GM19468 (cell line): ENCODE measurements around the gene ANKRD55.
"Not testable (repeated sequence)": the region's sequence is repeated elsewhere in the genome, so short reads cannot be mapped to it uniquely, and the experiment has no call there.

Experiments
- ATAC-seq: cut with Tn5 transposase; IDR thresholded peaks from one replicate; pipeline ENCODE4 v1.9.1; 2021; ENCODE audit warnings: mild to moderate bottlenecking, moderate library complexity, moderate number of reproducible peaks; ENCODE audit not compliant: unreplicated experiment; ENCODE audit errors: extremely low read depth

The ANKRD55 gene

DNA sequence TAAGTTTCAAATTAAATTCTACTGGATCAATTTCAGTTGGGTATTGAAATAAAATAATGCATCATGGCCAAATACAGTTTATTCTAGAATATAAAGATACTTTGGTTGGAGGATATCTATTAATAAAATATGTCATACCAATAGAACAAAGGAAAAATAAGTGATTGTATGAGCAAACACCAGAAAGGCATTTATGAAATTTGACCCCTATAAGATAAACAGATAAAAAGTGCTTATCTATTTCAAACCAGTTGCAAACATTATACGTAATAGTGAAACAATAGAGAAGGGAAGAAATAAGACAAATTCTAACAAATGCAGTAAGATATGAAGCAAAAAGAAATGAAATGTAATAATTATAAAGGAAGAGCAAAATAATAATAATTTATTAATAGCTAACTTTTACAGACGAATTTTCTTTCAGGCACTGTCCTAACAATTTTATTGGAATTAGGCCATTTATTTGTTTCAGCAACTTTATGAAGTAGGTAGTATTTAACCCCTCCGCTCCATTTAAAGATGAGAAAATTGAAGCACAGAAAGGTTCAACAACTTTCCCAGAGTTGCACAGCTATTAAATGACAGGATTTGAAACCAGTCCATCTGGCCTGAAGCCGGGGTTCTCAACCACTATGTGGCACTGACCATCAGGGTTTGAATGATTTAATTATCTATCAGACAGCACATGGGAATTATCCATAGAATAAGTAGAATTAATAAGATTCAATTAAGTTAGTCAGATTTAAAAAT lies 20.8 kb downstream of the ANKRD55 start:
- no peak for ATAC-seq

DNA sequence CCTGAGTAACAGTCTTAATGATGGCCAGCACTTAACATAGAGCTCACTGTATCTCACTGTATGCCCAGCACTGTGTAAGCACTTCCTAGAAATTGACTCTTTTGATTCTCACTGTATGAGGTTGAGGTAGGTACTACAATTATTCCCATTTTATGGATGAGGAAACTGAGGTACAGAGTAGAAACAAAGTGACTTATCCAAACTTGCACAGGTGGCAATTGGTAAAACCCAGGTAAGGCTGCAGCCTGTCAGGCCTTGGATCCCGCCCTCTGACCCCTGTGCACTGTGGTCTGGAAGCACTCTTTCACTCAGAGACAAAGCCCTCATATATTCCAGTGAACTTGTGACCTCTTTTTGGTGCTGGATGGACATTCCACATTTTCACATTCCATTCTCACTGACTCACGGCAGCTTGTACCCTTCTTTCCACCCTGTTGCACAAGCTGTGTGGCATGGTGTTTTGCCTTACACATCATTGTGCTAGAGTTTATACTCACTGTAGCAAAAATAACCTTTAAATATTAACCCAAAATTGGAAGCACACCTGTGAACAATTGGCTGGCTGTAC lies 21.7 kb downstream of the ANKRD55 start:
- ATAC-seq, result no peak

DNA sequence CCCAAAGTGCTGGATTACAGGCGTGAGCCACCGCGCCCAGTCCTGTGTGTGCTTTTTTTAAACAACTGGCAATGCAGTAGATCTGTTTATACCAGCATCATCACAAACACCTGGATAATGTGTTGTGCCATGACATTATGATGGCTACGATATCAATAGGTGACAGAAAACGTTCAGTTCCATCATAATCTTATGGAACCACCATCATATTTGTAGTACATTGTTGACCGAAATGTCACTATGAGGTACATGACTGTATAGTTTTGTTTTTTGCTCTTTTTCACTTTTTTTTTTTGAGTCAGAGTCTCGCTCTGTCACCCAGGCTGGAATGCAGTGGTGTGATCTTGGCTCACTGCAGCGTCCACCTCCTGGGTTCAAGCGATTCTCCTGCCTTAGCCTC lies 24.4 kb downstream of the ANKRD55 start:
- ATAC-seq, result no peak

DNA sequence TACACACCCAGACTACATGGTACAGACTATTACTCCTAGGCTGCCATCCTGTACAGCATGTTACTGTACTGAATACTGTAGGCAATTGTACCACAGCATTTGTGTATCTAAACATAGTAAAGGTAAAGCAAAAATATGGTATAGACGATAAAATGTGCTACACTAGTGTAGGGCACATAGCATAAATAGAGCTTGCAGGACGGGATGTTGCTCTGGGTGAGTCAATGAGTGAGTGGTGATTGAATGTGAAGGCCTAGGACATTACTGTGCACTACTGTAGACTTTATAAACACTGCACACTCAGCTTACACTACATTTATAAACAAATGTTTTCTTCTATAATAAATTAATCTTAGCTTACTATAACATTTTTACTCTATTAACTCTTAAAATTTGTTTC lies 25.6 kb downstream of the ANKRD55 start:
- ATAC-seq, result no peak

DNA sequence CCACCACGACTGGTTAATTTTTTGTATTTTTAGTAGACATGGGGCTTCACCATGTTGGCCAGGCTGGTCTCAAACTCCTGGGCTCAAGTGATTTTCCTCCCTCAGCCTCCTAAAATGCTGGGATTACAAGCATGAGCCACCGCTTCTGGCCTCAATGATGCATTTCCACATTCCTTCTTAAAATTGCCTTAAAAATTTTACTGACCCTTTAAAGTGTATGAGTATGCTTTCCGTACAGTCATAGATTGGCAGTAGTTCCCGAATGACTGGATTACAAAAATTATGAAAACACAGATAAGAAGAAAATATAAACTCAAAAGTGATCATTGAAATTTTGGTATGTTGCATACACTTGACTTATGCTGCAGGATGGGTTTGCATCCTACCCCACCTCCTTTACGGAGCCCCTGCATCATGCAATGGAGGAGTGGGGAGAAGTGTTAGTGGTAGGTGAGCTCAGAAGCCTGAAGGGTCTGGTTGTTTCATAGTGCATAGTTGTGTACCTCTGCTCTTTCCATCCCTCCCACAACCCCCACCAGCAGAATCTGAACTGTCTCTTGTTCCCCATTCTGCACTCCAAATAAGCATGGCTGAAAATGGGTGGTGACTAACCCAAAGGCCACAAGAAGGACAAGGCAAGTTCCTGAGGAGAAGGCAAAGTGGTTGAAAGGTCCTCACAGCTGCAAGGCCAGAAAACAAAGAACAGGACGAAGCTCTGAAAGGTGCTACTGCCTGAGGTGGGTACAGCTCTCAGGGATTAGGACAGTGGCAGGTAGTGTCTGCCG lies 26.8 kb downstream of the ANKRD55 start:
- no peak for ATAC-seq

DNA sequence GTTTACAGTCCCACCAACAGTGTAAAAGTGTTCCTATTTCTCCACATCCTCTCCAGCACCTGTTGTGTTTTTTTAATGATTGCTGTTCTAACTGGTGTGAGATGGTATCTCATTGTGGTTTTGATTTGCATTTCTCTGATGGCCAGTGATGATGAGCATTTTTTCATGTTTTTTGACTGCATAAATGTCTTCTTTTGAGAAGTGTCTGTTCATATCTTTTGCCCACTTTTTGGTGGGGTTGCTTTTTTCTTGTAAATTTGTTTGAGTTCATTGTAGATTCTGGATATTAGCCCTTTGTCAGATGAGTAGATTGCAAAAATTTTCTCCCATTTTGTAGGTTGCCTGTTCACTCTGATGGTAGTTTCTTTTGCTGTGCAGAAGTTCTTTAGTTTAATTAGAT lies 29.2 kb downstream of the ANKRD55 start:
- ATAC-seq, result not testable (repeated sequence)

DNA sequence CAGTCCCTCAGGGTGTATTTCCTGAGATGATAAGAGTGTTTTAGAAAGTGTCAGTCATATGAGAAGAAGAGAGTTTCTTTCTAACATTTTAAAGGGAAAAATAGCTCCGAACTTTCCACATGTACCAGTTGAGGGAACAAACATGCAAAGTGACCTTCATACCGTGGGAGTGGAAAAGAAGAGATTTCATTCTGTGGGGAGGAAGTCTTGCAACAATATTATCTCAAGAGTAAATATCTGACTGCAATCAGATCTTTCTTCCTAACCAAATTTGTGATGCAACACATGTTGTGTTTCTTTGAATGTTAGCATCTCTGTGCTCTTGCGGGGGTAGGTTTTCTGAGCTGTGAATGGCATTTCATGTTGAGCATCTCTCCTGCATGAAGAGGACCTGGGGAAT lies 30.6 kb downstream of the ANKRD55 start:
- no peak for ATAC-seq

DNA sequence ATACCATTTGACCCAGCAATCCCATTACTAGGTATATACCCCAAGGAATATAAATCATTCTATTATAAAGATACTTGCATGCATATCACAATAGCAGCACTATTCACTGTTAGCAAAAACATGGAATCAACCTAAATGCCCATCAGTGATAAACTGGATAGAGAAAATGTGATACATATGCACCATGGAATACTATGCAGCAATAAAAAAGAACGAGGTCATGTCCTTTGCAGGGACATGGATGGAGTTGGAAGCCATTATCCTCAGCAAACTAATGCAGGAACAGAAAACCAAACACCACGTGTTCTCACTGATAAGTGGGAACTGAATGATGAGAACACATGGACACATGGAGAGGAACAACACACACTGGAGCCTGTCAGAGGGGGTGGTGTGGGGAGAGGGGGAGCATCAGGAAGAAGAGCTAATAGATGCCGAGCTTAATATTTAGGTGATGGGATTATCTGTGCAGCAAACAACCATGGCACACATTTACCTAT lies 31.3 kb downstream of the ANKRD55 start:
- ATAC-seq, result not testable (repeated sequence)

DNA sequence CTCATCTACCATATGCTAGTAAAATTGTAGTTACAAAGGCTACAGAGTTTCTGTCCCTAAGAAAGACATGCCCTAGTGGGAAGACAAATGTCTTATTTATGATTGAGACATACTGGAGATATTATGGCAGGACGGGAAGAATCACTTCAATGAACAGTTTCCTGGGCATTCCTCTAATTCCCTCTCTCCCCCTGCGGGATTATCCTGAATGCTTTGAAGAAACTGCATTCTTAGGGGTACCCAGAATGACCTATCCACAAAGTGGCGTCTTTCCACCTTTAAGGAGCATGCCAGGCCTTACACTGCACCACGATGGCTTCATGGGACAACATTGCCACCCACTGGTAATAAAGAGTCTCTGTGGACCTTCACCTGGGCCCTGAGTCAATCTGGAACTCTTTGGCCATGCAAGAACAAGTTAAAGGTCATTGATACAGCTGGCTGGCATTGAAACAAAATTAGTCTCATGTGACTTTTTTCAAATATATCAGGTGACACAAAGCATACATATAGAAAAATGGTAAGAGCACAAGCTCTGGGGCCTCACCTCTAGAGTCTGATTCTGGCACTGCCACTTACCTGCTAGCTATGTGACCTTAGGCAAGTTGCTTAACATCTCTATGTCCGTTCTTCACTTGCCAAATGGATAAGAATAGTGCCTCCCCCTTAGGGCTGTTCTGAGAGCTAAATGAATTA lies 32.0 kb downstream of the ANKRD55 start:
- peak; percentile 75 for ATAC-seq

DNA sequence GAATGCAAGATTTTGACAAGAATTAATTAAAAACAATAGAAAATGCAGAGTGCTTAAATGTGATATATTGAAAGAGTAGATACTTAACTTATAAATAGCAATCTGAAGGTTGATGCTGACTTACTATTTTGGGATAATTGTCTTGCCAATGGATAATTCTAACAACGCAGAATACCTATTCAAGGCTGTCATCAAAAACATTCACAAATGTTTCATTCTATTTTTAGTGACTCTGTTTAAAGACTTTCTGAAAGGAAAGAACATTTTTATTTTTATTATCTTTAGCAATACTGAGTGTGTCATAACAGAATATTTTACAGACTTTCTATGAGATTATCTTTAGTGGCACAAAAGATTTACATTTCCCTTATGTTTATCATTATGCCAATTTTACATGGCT lies 38.1 kb downstream of the ANKRD55 start:
- ATAC-seq, result no peak

DNA sequence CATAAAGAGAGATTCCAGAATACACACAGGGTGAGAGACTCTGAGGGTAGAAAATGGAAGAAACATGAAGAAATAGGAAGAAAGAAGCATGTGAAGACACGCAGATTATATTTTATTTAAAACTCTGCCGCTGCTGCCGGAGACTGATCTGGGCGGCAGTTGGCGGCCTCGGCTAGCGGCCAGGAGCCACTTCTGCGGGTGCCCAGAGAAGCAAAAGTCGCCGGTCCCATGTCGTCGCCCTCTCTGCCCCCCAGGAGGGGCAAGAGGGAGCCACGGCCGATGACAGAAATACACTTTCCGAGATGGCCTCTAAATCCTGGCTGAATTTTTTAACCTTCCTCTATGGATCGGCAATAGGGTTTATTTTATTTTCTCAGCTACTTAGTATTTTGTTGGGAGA lies 40.9 kb downstream of the ANKRD55 start:
- no peak for ATAC-seq

DNA sequence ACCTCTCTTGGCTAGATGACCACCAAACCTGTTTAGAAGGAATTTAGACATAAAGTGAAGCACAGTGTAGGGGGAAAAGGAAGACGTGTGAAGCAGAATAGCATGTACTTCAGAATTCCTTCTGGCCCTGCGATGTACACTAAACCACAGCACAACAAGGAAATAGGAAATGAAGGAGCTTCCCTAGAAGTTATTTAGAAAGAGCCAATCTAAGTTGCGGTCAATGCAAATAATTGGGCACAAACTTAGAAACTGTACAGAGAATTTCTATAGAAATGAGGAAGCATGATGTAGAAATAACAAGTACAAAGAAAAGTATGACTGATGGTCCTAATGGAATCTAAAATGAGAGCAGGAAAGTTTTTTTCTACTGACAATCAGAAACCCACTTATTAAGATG lies 41.5 kb downstream of the ANKRD55 start:
- ATAC-seq, result no peak

DNA sequence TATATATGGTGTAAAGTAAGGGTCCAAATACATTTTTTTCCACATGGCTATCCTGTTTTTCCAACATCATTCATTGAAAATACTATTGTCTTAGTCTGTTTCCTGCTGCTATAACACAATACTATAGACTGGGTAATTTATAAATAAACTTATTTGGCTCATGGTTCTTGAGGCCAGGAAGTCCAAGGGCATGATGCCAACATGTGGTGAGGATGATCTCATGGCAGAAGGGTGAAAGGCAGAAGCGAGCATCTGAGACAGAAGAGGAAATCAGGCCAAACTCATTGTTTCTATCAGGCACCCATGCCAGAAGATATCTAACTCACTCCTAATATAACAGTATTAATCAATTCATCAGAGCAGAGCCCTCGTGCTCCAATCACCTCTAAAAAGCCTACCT lies 42.6 kb downstream of the ANKRD55 start:
- ATAC-seq, result no peak

DNA sequence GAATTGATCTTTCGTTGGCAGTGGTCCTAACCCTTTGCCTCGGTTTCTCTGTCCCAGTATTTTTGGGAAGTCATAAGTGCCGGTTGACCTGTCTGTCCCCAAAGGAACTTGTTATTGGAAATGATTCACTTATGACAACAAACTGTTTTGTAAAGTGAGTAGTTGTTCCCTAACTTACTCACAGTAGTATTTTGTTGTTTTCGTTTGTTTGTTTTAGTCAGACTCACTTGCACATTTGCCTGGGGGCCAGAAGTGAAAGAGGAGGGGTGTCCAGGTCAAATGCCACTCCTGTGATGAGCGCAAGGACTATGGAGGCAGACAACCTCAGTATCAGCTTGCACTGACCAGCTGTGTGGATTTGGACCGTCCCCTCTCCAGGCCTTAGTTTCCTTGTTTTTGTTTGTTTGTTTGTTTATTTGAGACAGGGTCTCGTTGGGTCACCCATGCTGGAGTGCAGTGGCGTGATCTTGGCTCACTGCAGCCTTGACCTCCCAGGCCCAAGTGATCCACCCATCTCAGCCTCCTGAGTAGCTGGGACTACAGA lies 47.3 kb downstream of the ANKRD55 start:
- no peak for ATAC-seq

DNA sequence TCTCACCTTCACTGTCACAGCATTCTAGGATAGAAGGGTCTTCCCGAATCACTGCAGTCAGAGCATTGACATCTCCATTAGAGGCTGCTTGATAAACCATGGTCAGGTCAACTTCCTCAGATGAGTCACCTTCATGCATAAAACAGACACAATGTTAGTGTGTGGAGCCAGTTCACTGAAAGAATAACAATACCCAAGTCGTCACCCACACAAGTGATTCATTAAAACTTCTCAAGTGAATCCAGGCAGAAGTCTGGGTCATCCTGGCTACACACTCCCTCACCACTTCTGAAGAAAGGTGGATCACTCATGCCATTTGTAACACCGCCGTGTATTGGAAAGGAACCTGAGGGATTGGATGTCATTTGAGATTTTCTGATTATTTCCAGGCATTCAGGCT lies 49.6 kb downstream of the ANKRD55 start:
- ATAC-seq, result no peak

DNA sequence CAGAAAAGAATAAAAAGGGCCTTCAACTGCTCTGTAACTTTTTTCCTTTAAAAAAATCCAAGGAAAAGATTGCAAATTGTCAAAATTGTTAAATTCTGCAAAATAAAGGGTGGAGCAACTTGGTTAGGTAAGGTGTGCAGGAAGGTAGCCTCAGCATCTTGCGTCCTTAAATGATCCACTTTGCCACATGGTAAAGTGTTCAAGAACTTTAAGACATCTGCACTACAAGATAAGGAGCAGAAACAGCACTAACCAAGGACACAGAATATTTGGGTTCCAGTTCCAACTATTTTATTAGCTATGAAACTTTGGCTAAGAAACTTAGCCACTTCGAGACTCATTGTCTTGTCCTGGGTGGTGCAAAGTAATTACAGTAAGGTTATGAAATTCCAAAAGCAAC lies 53.7 kb downstream of the ANKRD55 start:
- no peak for ATAC-seq

DNA sequence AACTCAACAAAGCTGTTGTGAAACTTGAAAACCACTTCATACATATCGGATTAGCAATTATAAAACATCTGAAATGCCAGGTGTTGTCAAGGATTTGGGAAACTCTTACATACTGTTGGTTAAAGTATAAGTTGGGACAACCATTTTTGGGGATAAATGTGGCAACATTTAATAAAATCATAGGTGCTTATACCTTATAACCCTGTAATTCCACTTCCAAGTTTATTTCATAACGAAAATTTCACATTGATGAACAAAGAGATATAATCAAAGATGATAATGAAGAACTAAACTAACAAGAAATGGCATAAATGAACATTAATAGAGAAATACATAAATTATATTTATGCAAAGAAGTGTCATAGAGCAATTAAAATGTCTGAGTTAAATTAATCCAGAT lies 54.3 kb downstream of the ANKRD55 start:
- no peak for ATAC-seq

DNA sequence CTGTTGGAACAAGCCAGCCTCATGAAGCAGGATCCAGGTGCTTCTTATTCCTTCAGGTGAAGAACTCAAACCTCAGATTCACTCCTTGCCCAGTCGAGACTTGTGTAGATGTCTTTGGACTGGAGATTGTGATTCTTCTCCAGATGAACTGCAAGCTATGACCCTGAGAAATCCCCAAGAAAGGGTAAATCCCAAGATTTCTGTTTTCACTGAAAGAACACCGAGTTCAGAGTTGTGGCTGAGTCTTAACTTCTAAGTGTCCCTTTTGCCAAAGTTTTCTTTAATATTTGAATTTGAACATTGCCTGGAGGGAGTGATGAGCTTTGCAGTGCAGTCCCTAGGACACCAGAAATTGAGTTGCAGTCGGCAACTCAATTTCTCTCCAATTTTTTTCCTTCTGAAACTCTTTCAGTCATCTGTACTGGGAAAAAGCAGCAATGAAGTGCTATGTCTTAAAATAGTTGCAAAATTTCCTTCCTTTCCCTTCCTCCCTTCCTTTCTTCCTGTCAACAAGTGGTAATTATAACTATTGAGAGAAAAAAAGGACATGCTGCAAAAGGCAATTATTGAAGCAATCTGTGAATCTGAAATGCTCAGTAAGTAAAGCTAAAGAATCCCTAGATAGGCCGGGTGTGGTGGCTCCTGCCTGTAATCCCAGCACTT lies 56.1 kb downstream of the ANKRD55 start:
- no peak for ATAC-seq

DNA sequence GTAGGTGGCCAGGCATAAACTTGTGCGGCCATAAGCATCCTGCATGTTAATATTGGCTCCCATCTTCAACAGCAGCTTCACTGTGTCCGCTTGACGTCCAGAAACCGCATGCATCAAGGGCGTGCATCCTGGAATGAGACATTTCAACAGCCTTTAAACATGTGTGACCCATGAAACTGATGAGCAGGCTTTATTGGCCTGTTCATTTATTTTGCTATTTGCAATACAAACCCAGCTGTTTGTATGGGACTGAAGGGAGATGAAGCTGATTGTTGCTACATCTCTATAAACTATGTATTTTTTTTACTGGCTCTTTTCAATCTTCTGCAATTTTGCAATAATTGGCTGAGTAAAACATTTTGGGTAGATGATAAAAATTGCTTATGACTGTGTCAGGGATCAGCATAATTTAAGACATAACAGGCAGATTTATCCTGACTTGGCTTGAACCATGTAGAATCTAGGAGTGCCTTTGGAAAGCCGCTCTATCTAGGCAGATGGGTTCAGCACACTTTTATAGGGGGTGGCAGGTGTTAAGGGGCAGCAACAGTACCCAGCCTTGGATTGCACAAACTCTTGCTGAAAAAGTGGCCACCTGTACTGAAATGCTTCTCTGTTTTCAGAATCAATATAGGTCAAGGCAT lies 56.9 kb downstream of the ANKRD55 start:
- no peak for ATAC-seq
